Measurements from ENCODE around the gene KRTAP1-5.
"Not testable (repeated sequence)": the region's sequence is repeated elsewhere in the genome, so short reads cannot be mapped to it uniquely, and the experiment has no call there.

The KRTAP1-5 gene

DNA sequence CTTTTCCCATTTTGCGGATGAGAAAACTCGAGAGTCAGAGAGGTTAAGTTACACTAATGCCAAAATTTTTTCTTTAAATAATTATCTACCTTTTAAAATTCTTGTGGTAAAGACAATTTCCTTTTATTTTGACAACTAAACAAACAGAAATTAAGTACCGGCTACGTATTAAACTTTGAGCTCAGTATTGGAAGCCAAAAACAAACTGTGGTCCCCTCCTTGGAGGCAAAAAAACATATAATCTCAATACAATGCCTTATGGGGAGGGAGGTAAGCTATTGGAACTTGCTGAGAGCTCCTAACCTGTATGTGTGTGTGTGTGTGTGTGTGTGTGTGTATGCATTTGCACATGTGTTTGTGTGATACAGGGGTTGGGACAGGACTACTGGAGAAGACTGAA, 36.4 kb upstream of the KRTAP1-5 start:
- peaks cover 0 to 5% (median 0%) of the 10 kb centered on the region in 5 donors for H3K27me3 ChIP-seq (ENCODE audit: control insufficient read depth in 5 of 5, insufficient read depth in 4 of 5, low read length in 5 of 5)
- no peaks in the 10 kb centered on the region for H3K9me3 ChIP-seq (ENCODE audit: control insufficient read depth in 5 of 5, low read length in 5 of 5)
- H3K36me3 ChIP-seq (ENCODE audit: control insufficient read depth in 5 of 5, insufficient read depth in 5 of 5, low read length in 5 of 5): no peaks in the 10 kb centered on the region
- H3K4me1 ChIP-seq (ENCODE audit: control insufficient read depth in 5 of 5, insufficient read depth in 5 of 5, low read length in 5 of 5): no peaks in the 10 kb centered on the region
- H3K9ac ChIP-seq (ENCODE audit: low read length in 5 of 5): no peak overlapping the region
- no peak overlapping the region for H3K4me3 ChIP-seq (ENCODE audit: low read depth in 1 of 5, low read length in 5 of 5)
- H3K27ac ChIP-seq (ENCODE audit: low read depth, low read length): no peak overlapping the region

GRCh38 chr17:41061964-41062363, 35.0 kb upstream of the KRTAP1-5 start:
- Histone ChIP-seq H3K27ac (ENCODE audit: low read depth, low read length) (no peak overlapping the region), H3K36me3 (ENCODE audit: control insufficient read depth in 5 of 5, insufficient read depth in 5 of 5, low read length in 5 of 5) (no peaks in the 10 kb centered on the region), H3K4me1 (ENCODE audit: control insufficient read depth in 5 of 5, insufficient read depth in 5 of 5, low read length in 5 of 5) (no peaks in the 10 kb centered on the region), H3K9ac (ENCODE audit: low read length in 5 of 5) (no peak overlapping the region), H3K9me3 (ENCODE audit: control insufficient read depth in 5 of 5, low read length in 5 of 5) (peaks cover 0 to 4% (median 3%) of the 10 kb centered on the region in 5 donors), H3K4me3 (ENCODE audit: low read depth in 1 of 5, low read length in 5 of 5) (no peak overlapping the region), H3K27me3 (ENCODE audit: control insufficient read depth in 5 of 5, insufficient read depth in 4 of 5, low read length in 5 of 5) (peaks cover 0 to 5% (median 0%) of the 10 kb centered on the region in 5 donors)

DNA sequence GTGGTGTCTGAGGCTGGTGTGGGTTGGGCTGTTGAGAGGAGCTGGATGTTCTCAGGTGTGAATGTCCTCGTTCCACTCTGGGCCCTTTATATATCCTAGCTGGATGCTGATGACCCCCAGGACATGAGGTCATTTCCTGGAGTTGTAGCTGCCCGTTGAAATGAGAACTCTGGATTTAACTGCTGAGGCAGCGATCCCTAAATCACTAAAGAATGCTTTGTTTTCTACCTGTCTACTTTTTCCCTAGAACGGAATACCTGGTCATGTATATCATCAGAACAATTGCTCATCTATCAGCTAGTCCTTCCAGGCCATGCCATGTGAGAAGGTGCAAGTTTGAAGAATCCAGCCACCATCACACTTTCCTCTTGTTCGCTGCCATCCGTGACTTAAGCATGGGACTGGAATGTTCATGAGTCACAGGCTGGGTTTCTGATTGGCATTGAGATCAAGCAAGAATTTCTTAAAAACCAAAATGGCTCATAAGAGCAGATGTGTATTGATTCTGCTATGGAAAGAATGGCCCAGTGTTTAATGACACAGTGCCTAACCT, 33.1 kb upstream of the KRTAP1-5 start, which contains the start of gene KRTAP2-3:
Gene KRTAP2-3 (minus strand): TSS at position 63 of the 553 bp plus-strand sequence. CDS start 64 bp downstream, outside the sequence.
- no peaks in the 10 kb centered on the region for H3K36me3 ChIP-seq (ENCODE audit: control insufficient read depth in 5 of 5, insufficient read depth in 5 of 5, low read length in 5 of 5)
- H3K4me1 ChIP-seq (ENCODE audit: control insufficient read depth in 5 of 5, insufficient read depth in 5 of 5, low read length in 5 of 5): no peaks in the 10 kb centered on the region
- H3K27me3 ChIP-seq (ENCODE audit: control insufficient read depth in 5 of 5, insufficient read depth in 4 of 5, low read length in 5 of 5): peaks cover 0 to 5% (median 4%) of the 10 kb centered on the region in 5 donors
- no peak within 1 kb of the TSS for H3K27ac ChIP-seq (ENCODE audit: low read depth, low read length)
- H3K9ac ChIP-seq (ENCODE audit: low read length in 5 of 5): no peak within 1 kb of the TSS
- no peak within 1 kb of the TSS for H3K4me3 ChIP-seq (ENCODE audit: low read depth in 1 of 5, low read length in 5 of 5)
- peaks cover 0 to 4% (median 3%) of the 10 kb centered on the region in 5 donors for H3K9me3 ChIP-seq (ENCODE audit: control insufficient read depth in 5 of 5, low read length in 5 of 5)

- not testable (repeated sequence) for H3K9ac ChIP-seq (ENCODE audit: low read length in 5 of 5); H3K4me1 ChIP-seq (ENCODE audit: control insufficient read depth in 5 of 5, insufficient read depth in 5 of 5, low read length in 5 of 5); H3K27ac ChIP-seq (ENCODE audit: low read depth, low read length); H3K4me3 ChIP-seq (ENCODE audit: low read depth in 1 of 5, low read length in 5 of 5); H3K27me3 ChIP-seq (ENCODE audit: control insufficient read depth in 5 of 5, insufficient read depth in 4 of 5, low read length in 5 of 5); H3K9me3 ChIP-seq (ENCODE audit: control insufficient read depth in 5 of 5, low read length in 5 of 5); H3K36me3 ChIP-seq (ENCODE audit: control insufficient read depth in 5 of 5, insufficient read depth in 5 of 5, low read length in 5 of 5)
These were observed 32.5 kb upstream of the KRTAP1-5 start for GRCh38 chr17:41059276-41060051.

GRCh38 chr17:41058741-41059140, 31.7 kb upstream of the KRTAP1-5 start:
- Histone ChIP-seq H3K27ac (ENCODE audit: low read depth, low read length) (no peak overlapping the region), H3K9ac (ENCODE audit: low read length in 5 of 5) (no peak overlapping the region), H3K36me3 (ENCODE audit: control insufficient read depth in 5 of 5, insufficient read depth in 5 of 5, low read length in 5 of 5) (no peaks in the 10 kb centered on the region)

GRCh38 chr17:41057547-41057946, 30.5 kb upstream of the KRTAP1-5 start:
- no peak overlapping the region for H3K9ac ChIP-seq (ENCODE audit: low read length in 5 of 5)
- no peak overlapping the region for H3K4me3 ChIP-seq (ENCODE audit: low read depth in 1 of 5, low read length in 5 of 5)
- H3K36me3 ChIP-seq (ENCODE audit: control insufficient read depth in 5 of 5, insufficient read depth in 5 of 5, low read length in 5 of 5): no peaks in the 10 kb centered on the region
- no peaks in the 10 kb centered on the region for H3K4me1 ChIP-seq (ENCODE audit: control insufficient read depth in 5 of 5, insufficient read depth in 5 of 5, low read length in 5 of 5)
- H3K27me3 ChIP-seq (ENCODE audit: control insufficient read depth in 5 of 5, insufficient read depth in 4 of 5, low read length in 5 of 5): peaks cover 0 to 7% (median 4%) of the 10 kb centered on the region in 5 donors
- H3K27ac ChIP-seq (ENCODE audit: low read depth, low read length): no peak overlapping the region
- peaks cover 0 to 4% (median 3%) of the 10 kb centered on the region in 5 donors for H3K9me3 ChIP-seq (ENCODE audit: control insufficient read depth in 5 of 5, low read length in 5 of 5)

More at GRCh38 chr17:41058741-41059140, 31.7 kb upstream of the KRTAP1-5 start:
- no peak overlapping the region for H3K4me3 ChIP-seq (ENCODE audit: low read depth in 1 of 5, low read length in 5 of 5)
- H3K4me1 ChIP-seq (ENCODE audit: control insufficient read depth in 5 of 5, insufficient read depth in 5 of 5, low read length in 5 of 5): no peaks in the 10 kb centered on the region
- peaks cover 0 to 4% (median 3%) of the 10 kb centered on the region in 5 donors for H3K9me3 ChIP-seq (ENCODE audit: control insufficient read depth in 5 of 5, low read length in 5 of 5)
- peaks cover 0 to 7% (median 4%) of the 10 kb centered on the region in 5 donors for H3K27me3 ChIP-seq (ENCODE audit: control insufficient read depth in 5 of 5, insufficient read depth in 4 of 5, low read length in 5 of 5)

DNA sequence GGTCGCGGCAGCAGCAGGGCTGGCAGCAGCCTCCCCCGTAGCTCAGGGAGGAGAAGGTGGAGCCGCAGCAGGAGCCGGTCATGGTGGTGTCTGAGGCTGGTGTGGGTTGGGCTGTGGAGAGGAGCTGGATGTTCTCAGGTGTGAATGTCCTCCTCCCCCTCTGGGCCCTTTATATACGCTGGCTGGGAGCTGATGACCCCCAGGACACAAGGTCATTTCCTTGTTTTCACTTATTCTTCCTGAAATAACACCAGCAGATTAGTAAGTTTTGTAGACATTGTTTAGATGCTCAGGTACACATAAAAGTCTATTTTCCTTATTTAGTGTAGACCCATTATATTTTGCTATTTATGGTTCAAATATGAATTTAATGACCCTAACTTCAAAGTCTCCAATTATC, 28.1 kb upstream of the KRTAP1-5 start, which contains the start of gene KRTAP2-2:
Gene KRTAP2-2 (minus strand): TSS at position 101 of the 400 bp plus-strand sequence. CDS start 19 bp downstream, at position 82.
- H3K9ac ChIP-seq (ENCODE audit: low read length in 5 of 5); H3K36me3 ChIP-seq (ENCODE audit: control insufficient read depth in 5 of 5, insufficient read depth in 5 of 5, low read length in 5 of 5); H3K4me1 ChIP-seq (ENCODE audit: control insufficient read depth in 5 of 5, insufficient read depth in 5 of 5, low read length in 5 of 5); H3K27me3 ChIP-seq (ENCODE audit: control insufficient read depth in 5 of 5, insufficient read depth in 4 of 5, low read length in 5 of 5); H3K9me3 ChIP-seq (ENCODE audit: control insufficient read depth in 5 of 5, low read length in 5 of 5); H3K4me3 ChIP-seq (ENCODE audit: low read depth in 1 of 5, low read length in 5 of 5); H3K27ac ChIP-seq (ENCODE audit: low read depth, low read length): not testable (repeated sequence)

GRCh38 chr17:41054556-41054955, 27.5 kb upstream of the KRTAP1-5 start:
- not testable (repeated sequence) for H3K9ac ChIP-seq (ENCODE audit: low read length in 5 of 5); H3K4me1 ChIP-seq (ENCODE audit: control insufficient read depth in 5 of 5, insufficient read depth in 5 of 5, low read length in 5 of 5); H3K4me3 ChIP-seq (ENCODE audit: low read depth in 1 of 5, low read length in 5 of 5); H3K27ac ChIP-seq (ENCODE audit: low read depth, low read length); H3K9me3 ChIP-seq (ENCODE audit: control insufficient read depth in 5 of 5, low read length in 5 of 5); H3K27me3 ChIP-seq (ENCODE audit: control insufficient read depth in 5 of 5, insufficient read depth in 4 of 5, low read length in 5 of 5); H3K36me3 ChIP-seq (ENCODE audit: control insufficient read depth in 5 of 5, insufficient read depth in 5 of 5, low read length in 5 of 5)

GRCh38 chr17:41054025-41054424, 27.0 kb upstream of the KRTAP1-5 start:
- no peak overlapping the region for H3K9ac ChIP-seq (ENCODE audit: low read length in 5 of 5)
- peaks cover 0 to 4% (median 2%) of the 10 kb centered on the region in 5 donors for H3K27me3 ChIP-seq (ENCODE audit: control insufficient read depth in 5 of 5, insufficient read depth in 4 of 5, low read length in 5 of 5)
- H3K9me3 ChIP-seq (ENCODE audit: control insufficient read depth in 5 of 5, low read length in 5 of 5): peaks cover 0 to 4% (median 3%) of the 10 kb centered on the region in 5 donors
- H3K27ac ChIP-seq (ENCODE audit: low read depth, low read length): no peak overlapping the region
- H3K4me3 ChIP-seq (ENCODE audit: low read depth in 1 of 5, low read length in 5 of 5): no peak overlapping the region
- H3K36me3 ChIP-seq (ENCODE audit: control insufficient read depth in 5 of 5, insufficient read depth in 5 of 5, low read length in 5 of 5): no peaks in the 10 kb centered on the region
- H3K4me1 ChIP-seq (ENCODE audit: control insufficient read depth in 5 of 5, insufficient read depth in 5 of 5, low read length in 5 of 5): no peaks in the 10 kb centered on the region

- H3K4me3 ChIP-seq (ENCODE audit: low read depth in 1 of 5, low read length in 5 of 5): no peak overlapping the region
- no peak overlapping the region for H3K9ac ChIP-seq (ENCODE audit: low read length in 5 of 5)
- peaks cover 0 to 9% (median 2%) of the 10 kb centered on the region in 5 donors for H3K27me3 ChIP-seq (ENCODE audit: control insufficient read depth in 5 of 5, insufficient read depth in 4 of 5, low read length in 5 of 5)
- no peaks in the 10 kb centered on the region for H3K36me3 ChIP-seq (ENCODE audit: control insufficient read depth in 5 of 5, insufficient read depth in 5 of 5, low read length in 5 of 5)
- H3K9me3 ChIP-seq (ENCODE audit: control insufficient read depth in 5 of 5, low read length in 5 of 5): peaks cover 0 to 3% (median 2%) of the 10 kb centered on the region in 5 donors
- no peak overlapping the region for H3K27ac ChIP-seq (ENCODE audit: low read depth, low read length)
- H3K4me1 ChIP-seq (ENCODE audit: control insufficient read depth in 5 of 5, insufficient read depth in 5 of 5, low read length in 5 of 5): no peaks in the 10 kb centered on the region
These were observed 25.6 kb upstream of the KRTAP1-5 start for GRCh38 chr17:41052566-41052965.

All from subcutaneous abdominal adipose tissue (tissue), 5 donors.